Measurements from ENCODE around the gene FANK1.
A peak's percentile ranks its signal among the peaks of the same experiment; 100 is the strongest.
"Not testable (repeated sequence)": the region's sequence is repeated elsewhere in the genome, so short reads cannot be mapped to it uniquely, and the experiment has no call there.

FANK1 gene

DNA sequence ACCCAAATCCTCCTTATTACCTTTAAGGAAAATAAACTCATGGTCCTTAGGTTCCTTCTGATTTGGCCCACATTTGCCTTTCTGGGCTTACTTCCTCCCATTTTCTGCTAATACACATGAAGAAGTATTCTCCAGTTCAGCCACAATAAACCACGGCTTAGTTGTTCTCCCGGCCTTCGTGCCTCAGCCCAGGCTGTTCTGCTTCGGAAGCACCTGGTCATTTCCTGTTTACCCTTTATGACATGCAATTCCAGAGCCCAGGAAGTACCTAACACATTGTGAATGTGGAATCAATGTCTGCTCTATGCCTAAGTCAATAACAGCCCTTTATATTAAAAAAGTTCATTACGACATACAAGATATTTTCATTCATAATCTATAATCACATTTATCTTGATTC is 4.0 kb upstream of the FANK1 start:
- not testable (repeated sequence) for DNase-seq

GRCh38 chr10:125894176-125894575 is 2.2 kb upstream of the FANK1 start:
- not testable (repeated sequence) for DNase-seq

- DNase-seq = not testable (repeated sequence)
These were observed 955 bp upstream of the FANK1 start for GRCh38 chr10:125895130-125896087.

DNA sequence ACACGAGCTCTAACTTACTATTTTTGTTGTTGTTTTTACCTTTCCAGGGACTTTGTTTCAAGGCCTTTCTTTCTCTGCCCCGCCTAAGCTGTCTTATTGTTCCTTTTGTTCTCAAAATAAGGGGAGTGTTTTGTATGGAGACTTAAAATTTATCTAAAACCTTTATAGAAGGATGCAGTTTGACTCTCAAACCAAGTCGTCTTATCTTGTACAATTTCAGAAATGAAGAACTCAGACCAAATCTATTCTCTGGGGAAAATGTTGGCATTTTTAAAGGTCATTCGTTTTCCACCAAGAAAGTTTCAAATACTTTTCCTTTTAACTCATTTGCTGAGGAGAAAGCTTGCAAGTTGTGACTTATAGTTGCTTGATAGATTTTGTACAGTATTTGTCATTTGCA is 953 bp downstream of the FANK1 start:
- DNase-seq = not testable (repeated sequence)

GRCh38 chr10:125900963-125901362 is 4.6 kb downstream of the FANK1 start:
- not testable (repeated sequence) for DNase-seq

- not testable (repeated sequence) for DNase-seq
These were observed 6.8 kb downstream of the FANK1 start for GRCh38 chr10:125903135-125903640.

- DNase-seq = not testable (repeated sequence)
These were observed 9.0 kb downstream of the FANK1 start for GRCh38 chr10:125905069-125905994.

DNA sequence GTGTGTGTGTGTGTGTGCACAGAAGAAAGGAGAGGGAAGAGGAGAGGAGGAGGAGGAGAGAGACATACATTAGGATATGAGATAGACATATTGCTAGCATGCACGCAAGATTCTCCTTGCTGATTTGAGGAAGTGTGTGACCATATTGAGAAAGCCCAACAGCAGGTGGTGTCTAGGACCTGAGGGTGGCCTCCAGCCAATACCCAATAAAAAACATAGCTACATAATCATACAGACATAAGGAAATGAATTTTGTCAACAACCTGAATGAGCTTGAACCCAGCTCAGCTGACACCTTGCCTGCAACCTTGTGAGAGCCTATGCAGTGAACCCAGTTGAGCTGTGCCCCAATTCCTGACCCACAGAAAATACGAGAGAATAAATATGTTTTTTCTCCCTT is 11.2 kb downstream of the FANK1 start:
- DNase-seq = not testable (repeated sequence)

- DNase-seq = not testable (repeated sequence)
These were observed 12.4 kb downstream of the FANK1 start for GRCh38 chr10:125908813-125909212.

DNA sequence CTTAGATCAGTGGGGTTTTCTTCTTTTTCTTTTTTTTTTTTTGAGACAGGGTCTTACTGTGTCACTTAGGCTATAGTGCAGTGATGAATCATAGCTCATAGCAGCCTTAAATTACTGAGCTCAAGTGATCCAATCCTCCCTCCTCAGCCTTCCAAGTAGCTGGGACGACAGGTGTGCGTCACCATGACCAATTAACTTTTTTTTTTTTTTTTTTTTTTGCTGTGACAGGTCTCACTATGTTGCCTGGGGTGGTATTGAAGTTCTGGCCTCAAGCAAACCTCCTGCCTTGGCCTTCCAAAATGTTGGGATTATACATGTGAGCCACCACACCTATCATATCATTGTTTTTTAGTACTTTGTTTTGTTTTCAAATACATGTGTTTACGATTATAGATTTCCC is 13.1 kb downstream of the FANK1 start:
- DNase-seq = not testable (repeated sequence)

GRCh38 chr10:125911145-125911544 is 14.8 kb downstream of the FANK1 start:
- no peak for DNase-seq

DNA sequence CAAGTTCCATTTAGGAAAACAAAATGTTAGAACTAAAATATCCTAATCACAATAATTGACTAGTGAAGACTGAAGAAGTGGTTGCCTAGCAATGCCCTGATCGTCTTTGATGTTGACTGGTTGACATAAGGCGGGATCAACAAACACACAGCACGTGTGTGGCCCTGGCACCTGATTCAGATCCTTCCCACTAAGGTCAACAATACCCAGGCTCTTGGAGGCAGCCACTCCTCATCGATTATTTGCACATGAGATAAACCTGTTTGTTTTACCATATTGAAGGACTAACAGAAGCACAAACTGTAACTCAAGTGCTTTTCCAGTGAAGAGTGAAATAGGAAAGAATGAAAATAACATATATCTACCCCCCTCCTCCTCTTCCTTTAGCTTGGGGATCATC is 15.6 kb downstream of the FANK1 start:
- peak; percentile 70 for DNase-seq

DNA sequence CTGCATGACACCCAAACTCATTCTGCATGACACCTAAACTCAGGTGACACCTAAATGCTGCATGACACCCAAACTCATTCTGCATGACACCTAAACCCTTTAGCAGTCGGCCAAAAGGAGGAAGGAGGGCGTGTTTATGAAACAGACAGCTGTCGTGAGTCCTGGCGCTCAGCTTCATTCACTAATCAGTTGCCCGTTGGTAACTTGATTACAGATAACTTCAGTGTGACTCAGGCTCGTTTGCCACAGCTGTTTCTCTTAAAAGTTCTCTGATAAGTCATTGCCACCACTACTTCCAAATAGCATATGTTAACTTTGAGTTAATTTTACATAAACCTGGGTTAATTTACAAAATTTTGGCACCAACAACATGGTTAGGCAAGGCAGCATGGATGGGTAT is 16.9 kb downstream of the FANK1 start:
- not testable (repeated sequence) for DNase-seq

DNA sequence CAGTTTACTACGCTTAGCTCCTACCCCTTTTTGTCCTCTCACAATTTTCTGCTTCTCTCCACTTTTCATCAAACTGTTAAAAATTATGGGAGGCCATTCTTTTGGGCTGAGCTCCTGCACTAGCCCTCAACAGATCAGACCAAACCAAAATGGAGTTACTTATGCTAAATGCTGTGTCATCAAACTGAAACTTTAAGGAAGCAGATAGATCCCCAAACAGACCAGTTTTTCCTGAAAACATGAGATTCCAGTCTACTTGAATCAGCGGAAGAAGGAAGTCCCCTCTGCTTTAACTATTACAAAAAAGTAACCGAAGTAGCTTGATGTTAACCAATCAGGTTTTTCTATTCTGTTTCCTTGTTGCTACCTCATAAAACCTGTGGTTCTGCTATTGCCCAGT is 20.6 kb downstream of the FANK1 start:
- DNase-seq = no peak

DNA sequence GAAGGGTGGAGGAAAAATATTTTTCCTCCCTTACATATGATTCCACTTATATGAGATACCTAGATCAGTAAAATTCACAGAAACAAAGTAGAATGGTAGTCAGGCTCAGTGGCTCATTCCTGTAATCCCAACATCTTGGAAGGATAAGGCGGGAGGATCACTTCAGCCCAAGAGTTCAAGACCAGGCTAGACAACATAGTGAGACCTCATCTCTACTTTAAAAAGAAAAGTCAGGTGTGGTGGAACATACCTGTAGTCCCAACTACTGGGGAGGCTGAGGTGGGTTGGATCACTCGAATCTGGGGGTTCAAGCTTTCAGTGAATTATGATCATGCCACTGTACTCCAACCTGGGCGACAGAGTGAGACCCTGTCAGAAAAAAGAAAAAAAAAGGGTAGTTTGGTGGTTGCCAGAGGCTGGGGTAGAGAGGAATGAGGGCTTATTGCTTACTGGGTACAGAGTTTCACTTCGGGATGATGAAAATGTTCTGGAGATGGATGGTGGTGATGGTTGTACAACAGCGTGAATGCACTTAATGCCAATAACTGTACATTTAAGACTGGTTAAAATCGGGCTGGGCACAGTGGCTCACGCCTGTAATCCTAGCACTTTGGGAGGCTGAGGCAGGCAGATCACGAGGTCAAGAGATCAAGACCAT is 21.5 kb downstream of the FANK1 start:
- not testable (repeated sequence) for DNase-seq

GRCh38 chr10:125921643-125922306 is 25.4 kb downstream of the FANK1 start:
- not testable (repeated sequence) for DNase-seq

DNA sequence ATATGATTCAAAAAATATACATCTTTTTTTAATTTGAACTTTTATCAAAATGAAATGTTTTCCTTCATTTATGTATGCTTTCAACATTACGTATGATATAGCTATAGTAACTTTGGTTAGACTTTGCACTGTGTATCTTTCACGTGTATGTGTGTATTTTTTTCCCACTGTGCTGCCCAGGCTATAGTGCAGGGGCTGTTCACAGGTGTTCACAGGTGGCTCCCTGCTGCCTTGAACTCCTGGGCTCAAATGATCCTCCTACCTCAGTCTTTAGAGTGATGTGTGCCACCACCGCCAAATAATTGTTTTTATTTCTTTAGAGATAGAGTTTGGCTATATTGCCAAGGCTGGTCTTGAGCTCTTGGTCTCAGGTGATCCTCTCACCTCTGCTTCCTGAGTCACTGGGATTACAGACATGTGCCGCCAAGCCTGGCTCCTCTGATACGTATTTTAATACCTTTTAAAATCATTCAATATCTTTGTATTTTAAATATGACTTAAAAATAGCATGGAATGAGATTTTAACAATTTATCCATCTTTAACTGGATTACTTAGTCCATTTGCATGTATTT is 29.0 kb downstream of the FANK1 start:
- DNase-seq = no peak

DNA sequence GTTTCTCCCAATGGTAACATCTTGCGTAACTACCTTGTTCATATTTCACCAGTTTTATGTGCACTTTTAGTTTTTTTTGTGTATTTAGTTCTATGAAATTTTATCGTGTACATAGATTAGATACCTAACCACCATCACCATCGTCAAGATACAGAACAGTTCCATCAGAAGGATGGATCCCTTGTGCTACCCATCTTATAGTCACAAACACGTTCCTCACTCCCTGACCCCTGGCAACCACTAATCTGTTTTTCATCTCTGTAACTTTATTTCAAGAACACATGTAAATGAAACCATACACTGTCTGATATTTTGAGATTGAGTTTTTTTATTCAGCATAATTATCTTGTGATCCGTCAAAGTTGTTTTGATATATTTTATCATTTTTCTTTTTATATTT is 29.9 kb downstream of the FANK1 start:
- no peak for DNase-seq

- DNase-seq = not testable (repeated sequence)
These were observed 30.9 kb downstream of the FANK1 start for GRCh38 chr10:125927265-125927664.

- DNase-seq = peak; percentile 13
These were observed 32.7 kb downstream of the FANK1 start for GRCh38 chr10:125928928-125929585.

GRCh38 chr10:125929618-125930017 is 33.3 kb downstream of the FANK1 start:
- no peak for DNase-seq
